ENCODE data around the gene FSTL4.

DNA sequence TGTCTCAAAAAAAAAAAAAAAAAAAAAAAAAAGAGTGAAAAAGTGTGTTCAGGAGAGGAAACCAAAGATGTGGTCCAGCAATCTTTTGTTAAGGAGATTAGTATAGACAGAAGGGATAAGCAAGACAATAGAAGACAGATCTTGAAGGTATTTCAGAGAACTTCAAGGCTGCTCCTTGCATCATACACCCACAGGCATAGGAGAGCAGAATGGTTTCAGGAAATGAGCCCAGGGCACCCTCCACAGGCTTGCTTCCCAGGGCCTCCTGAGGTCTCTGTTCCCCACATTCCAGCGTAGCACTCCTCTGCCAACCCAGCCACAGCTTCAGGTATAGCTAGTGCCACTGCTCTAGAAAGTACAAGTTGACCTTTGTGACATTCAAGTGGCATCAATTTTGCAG, 65.8 kb downstream of the FSTL4 start:
- no peak for TF ChIP-seq CTCF (IDR thresholded peaks at IDR 0.05)
- TF ChIP-seq POLR2A (IDR thresholded peaks at IDR 0.05): no peak
- TF ChIP-seq POLR2AphosphoS5 (IDR thresholded peaks at IDR 0.05): no peak
- TF ChIP-seq EP300 (IDR thresholded peaks at IDR 0.05; ENCODE audit: low read depth): no peak

Data from transverse colon (tissue), 4 donors.